Body of pancreas (tissue), 4 donors: Measurements from ENCODE around the gene ACTL8. TPM values are rescaled to one million over a fixed set of nuclear protein-coding genes. Genes with fewer than 3 reads are reported as not detected.

Experiments
- ATAC-seq: fragments of 150-250 bp; one replicate; pipeline ENCODE4 v1.9.1; 2016
- DNase-seq, 4 donors: peaks; one replicate each; pipeline ENCODE4 v3.0.0-alpha.2; 2019
- H3K27ac ChIP-seq, 4 donors: fragments of 200-600 bp; sonication (generic); 1 replicate in 3 of 4; 2 replicates in 1 of 4; pipeline versions ENCODE4 v1.5.1 to v1.6.1; 2016 to 2019; ENCODE audit warnings: mild to moderate bottlenecking in 1 of 4, mixed read lengths in 1 of 4, moderate library complexity in 1 of 4
- H3K27me3 ChIP-seq, 2 donors: fragments of 200-600 bp; sonication (generic); one replicate each; pipeline ENCODE4 v1.6.0; 2016; ENCODE audit warnings: mild to moderate bottlenecking in 1 of 2
- H3K36me3 ChIP-seq, 2 donors: fragments of 200-600 bp; sonication (generic); replicated peaks in 1 of 2; 2 replicates each; pipeline ENCODE4 v1.5.1; 2016; ENCODE audit warnings: low read depth in 2 of 2; ENCODE audit not compliant: insufficient read depth in 1 of 2
- H3K4me1 ChIP-seq: fragments of 200-600 bp; sonication (generic); one replicate; pipeline ENCODE4 v1.6.0; 2016
- H3K4me3 ChIP-seq, 2 donors: fragments of 200-600 bp; sonication (generic); 1 replicate in 1 of 2; 2 replicates in 1 of 2; pipeline ENCODE4 v1.5.1; 2016 to 2019
- H3K9me3 ChIP-seq, 3 donors: fragments of 200-600 bp; sonication (generic); 1 replicate in 2 of 3; 2 replicates in 1 of 3; pipeline ENCODE4 v1.5.1; 2016
- POLR2A ChIP-seq, 3 donors: fragments of 450-650 bp; IDR thresholded peaks; one replicate each; pipeline ENCODE4 v1.6.1; 2016; ENCODE audit warnings: antibody characterized with exemption in 3 of 3, mild to moderate bottlenecking in 2 of 3
- WGBS, 2 donors: methylation state at CpG; one replicate each; pipeline ENCODE4 v1.1.5; 2017; 5-methylcytosine and 5-hydroxymethylcytosine counted together
- intact Hi-C: fragments of 100-400 bp; cut with DNase I; formaldehyde crosslinking; loops from one replicate; pipeline ENCODE4 v1.15.1; 2023
- total RNA-seq, 2 donors: library from RNA; depleted of rRNA; stranded (reverse); fragments of >200 nt; gene quantifications; one replicate each; pipeline ENCODE4 v1.1.0, GENCODE V29; 2016
- TF ChIP-seq, protein P1 (sequence below), 7 experiments: fragments of 450-650 bp in 4 of 7; fragments of 200-600 bp in 3 of 7; sonication (generic) in 3 of 7; IDR thresholded peaks; one replicate each; pipeline ENCODE4 v1.5.1; 2016 to 2019; ENCODE audit warnings: antibody characterized with exemption in 7 of 7

The ACTL8 gene
- total RNA-seq, 2 donors from 2014 or later: not detected

DNA sequence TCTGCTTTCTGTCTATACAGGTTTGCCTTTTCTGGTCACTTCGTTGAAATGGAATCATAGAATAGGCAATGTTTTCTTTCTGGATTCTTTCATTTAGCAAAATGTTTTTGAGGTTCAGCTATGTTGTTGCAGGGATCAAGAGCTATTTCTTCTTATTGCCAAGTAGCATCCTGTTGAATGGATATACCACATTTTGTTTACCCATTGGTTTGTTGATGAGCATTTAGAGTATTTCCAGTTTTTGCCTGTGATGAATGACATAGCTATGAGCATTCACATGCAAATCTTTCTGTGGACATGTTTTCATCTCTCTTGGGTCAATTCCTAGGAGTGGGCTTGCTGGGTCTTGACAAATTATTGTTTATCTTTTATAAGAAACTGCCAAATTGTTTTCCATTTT, 115.5 kb downstream of the ACTL8 start:
- intact Hi-C loops: no loop called here

GRCh38 chr1:17873007-17873675, 118.0 kb downstream of the ACTL8 start:
- no peak for TF ChIP-seq POLR2A (IDR thresholded peaks at IDR 0.05)
- TF ChIP-seq, protein P1, sequence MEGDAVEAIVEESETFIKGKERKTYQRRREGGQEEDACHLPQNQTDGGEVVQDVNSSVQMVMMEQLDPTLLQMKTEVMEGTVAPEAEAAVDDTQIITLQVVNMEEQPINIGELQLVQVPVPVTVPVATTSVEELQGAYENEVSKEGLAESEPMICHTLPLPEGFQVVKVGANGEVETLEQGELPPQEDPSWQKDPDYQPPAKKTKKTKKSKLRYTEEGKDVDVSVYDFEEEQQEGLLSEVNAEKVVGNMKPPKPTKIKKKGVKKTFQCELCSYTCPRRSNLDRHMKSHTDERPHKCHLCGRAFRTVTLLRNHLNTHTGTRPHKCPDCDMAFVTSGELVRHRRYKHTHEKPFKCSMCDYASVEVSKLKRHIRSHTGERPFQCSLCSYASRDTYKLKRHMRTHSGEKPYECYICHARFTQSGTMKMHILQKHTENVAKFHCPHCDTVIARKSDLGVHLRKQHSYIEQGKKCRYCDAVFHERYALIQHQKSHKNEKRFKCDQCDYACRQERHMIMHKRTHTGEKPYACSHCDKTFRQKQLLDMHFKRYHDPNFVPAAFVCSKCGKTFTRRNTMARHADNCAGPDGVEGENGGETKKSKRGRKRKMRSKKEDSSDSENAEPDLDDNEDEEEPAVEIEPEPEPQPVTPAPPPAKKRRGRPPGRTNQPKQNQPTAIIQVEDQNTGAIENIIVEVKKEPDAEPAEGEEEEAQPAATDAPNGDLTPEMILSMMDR (IDR thresholded peaks at IDR 0.05): no peak
- H3K9me3 ChIP-seq: no peaks in the 10 kb centered on the region
- no peak overlapping the region for H3K4me3 ChIP-seq
- H3K36me3 ChIP-seq: no peaks in the 10 kb centered on the region
- H3K4me1 ChIP-seq: no peaks in the 10 kb centered on the region
- 52 to 55% methylated on average over 8 of the region's 8 CpGs for WGBS, 2 donors
- intact Hi-C loops: no loop called here
- no peak for ATAC-seq
- no peak overlapping the region for H3K27ac ChIP-seq
- H3K27me3 ChIP-seq: no peaks in the 10 kb centered on the region
- DNase-seq: peak in 1 of 4 donors; percentile 10

More for the DNA sequence above, 115.5 kb downstream of the ACTL8 start:
- Histone ChIP-seq H3K36me3 (no peaks in the 10 kb centered on the region), H3K27ac (no peak overlapping the region), H3K4me3 (no peak overlapping the region), H3K27me3 (no peaks in the 10 kb centered on the region), H3K4me1 (no peaks in the 10 kb centered on the region), H3K9me3 (no peaks in the 10 kb centered on the region)
- ATAC-seq (no peak), DNase-seq (no peak)
- 79 to 80% methylated on average over 1 of the region's 1 CpG for WGBS, 2 donors
- TF ChIP-seq, protein P1 (IDR thresholded peaks at IDR 0.05): no peak
- no peak for TF ChIP-seq POLR2A (IDR thresholded peaks at IDR 0.05)

- TF ChIP-seq, protein P1 (IDR thresholded peaks at IDR 0.05): no peak
- TF ChIP-seq POLR2A (IDR thresholded peaks at IDR 0.05): no peak
- Histone ChIP-seq H3K36me3 (no peaks in the 10 kb centered on the region), H3K4me1 (no peaks in the 10 kb centered on the region), H3K27ac (no peak overlapping the region), H3K9me3 (no peaks in the 10 kb centered on the region), H3K27me3 (no peaks in the 10 kb centered on the region), H3K4me3 (no peak overlapping the region)
- WGBS, 2 donors: 75% methylated on average over 1 of the region's 1 CpG
- intact Hi-C loops: no loop called here
- no peak for ATAC-seq
- DNase-seq: no peak
Observed at GRCh38 chr1:17874231-17874630, 119.1 kb downstream of the ACTL8 start.

DNA sequence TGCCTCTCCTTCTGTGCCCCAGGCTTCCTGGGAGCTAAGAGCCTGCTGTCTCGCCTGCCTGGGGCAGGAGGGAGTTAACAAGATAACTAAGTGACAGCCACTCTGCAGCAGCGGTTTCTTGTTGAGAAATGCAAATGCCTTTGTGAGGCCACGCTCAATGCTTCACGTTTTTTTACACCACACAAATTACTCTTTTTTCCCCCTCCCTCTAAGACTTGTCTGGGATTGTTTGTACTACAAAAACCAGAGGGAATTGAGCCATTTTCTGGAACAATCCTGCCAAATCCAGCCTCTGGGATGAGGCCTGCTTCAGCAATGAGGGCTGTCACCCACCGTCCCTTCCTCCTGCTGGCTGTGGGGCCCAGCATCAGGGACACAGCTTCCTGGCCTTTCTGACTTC, 119.6 kb downstream of the ACTL8 start:
- Histone ChIP-seq H3K27ac (no peak overlapping the region), H3K9me3 (no peaks in the 10 kb centered on the region), H3K4me3 (no peak overlapping the region), H3K4me1 (no peaks in the 10 kb centered on the region), H3K27me3 (no peaks in the 10 kb centered on the region), H3K36me3 (no peaks in the 10 kb centered on the region)
- WGBS, 2 donors: 44 to 48% methylated on average over 5 of the region's 5 CpGs
- intact Hi-C loops: no loop called here
- ATAC-seq (no peak), DNase-seq (peak in 1 of 4 donors; percentile 16)
- no peak for TF ChIP-seq POLR2A (IDR thresholded peaks at IDR 0.05)
- TF ChIP-seq, protein P1 (IDR thresholded peaks at IDR 0.05): no peak
